PC-9 (cell line): ENCODE results near the gene CYP4F2.

ENCODE experiments used
- EZH2 ChIP-seq: fragments of 200-600 bp; sonication (generic); IDR thresholded peaks from 2 replicates; pipeline ENCODE4 v1.8.0; 2017; ENCODE audit warnings: antibody characterized with exemption, low read depth
- TF ChIP-seq, protein P1 (sequence below): fragments of 200-600 bp; sonication (generic); conservative IDR thresholded peaks from 2 replicates; pipeline ENCODE4 v1.6.1; 2017; ENCODE audit warnings: mixed run types, antibody characterized with exemption, mild to moderate bottlenecking, moderate library complexity

DNA sequence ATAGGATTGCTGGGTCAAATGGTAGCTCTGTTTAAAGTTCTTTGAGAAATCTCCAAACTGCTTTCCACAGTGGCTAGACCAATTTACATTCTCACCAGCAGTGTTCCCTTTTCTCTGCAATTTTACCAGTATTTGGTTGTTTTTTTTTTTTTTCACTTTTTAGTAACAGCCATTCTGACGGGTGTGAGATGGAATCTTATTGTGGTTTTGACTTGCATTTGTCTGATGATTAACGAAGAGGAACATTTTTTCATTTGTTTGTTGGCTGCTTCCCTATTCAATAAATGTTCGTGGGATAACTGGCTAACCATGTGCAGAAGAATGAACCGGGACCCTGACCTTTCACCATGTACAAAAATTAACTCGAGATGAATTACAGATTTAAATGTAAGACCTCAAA lies 31.2 kb downstream of the CYP4F2 start:
- TF ChIP-seq EZH2 = no peak
- TF ChIP-seq, protein P1, sequence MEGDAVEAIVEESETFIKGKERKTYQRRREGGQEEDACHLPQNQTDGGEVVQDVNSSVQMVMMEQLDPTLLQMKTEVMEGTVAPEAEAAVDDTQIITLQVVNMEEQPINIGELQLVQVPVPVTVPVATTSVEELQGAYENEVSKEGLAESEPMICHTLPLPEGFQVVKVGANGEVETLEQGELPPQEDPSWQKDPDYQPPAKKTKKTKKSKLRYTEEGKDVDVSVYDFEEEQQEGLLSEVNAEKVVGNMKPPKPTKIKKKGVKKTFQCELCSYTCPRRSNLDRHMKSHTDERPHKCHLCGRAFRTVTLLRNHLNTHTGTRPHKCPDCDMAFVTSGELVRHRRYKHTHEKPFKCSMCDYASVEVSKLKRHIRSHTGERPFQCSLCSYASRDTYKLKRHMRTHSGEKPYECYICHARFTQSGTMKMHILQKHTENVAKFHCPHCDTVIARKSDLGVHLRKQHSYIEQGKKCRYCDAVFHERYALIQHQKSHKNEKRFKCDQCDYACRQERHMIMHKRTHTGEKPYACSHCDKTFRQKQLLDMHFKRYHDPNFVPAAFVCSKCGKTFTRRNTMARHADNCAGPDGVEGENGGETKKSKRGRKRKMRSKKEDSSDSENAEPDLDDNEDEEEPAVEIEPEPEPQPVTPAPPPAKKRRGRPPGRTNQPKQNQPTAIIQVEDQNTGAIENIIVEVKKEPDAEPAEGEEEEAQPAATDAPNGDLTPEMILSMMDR = no peak
